ENCODE measurements around the gene MPZL1.
"Not testable (repeated sequence)": the region's sequence is repeated elsewhere in the genome, so short reads cannot be mapped to it uniquely, and the experiment has no call there.

The MPZL1 gene

DNA sequence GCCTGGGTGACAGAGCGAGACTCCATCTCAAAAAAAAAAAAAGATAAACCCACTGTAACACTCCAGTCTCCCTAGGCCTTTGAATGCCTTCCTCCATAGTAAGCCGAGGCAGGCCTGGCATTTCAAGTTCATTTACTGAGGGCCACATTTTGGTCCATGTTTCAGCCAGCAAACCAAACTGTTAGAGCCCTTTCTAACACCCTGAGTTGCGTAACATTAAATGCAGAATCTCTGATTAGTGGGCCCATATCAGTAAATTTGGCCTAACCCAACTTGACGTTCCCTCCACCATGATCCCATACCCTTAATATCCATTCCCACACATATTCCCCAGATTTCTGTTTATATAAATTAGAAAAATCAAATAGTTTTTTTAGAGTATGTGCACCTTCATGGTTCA lies 12.4 kb downstream of the MPZL1 start:
- no peak overlapping the region for H3K4me3 ChIP-seq (ENCODE audit: control insufficient read depth, low read depth, low read length)
- no peak for DNase-seq (ENCODE audit: low read depth)
- TF ChIP-seq, protein P1, sequence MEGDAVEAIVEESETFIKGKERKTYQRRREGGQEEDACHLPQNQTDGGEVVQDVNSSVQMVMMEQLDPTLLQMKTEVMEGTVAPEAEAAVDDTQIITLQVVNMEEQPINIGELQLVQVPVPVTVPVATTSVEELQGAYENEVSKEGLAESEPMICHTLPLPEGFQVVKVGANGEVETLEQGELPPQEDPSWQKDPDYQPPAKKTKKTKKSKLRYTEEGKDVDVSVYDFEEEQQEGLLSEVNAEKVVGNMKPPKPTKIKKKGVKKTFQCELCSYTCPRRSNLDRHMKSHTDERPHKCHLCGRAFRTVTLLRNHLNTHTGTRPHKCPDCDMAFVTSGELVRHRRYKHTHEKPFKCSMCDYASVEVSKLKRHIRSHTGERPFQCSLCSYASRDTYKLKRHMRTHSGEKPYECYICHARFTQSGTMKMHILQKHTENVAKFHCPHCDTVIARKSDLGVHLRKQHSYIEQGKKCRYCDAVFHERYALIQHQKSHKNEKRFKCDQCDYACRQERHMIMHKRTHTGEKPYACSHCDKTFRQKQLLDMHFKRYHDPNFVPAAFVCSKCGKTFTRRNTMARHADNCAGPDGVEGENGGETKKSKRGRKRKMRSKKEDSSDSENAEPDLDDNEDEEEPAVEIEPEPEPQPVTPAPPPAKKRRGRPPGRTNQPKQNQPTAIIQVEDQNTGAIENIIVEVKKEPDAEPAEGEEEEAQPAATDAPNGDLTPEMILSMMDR (conservative IDR thresholded peaks at IDR 0.05; ENCODE audit: control insufficient read depth, insufficient read depth, low read depth, low read length) = no peak

DNA sequence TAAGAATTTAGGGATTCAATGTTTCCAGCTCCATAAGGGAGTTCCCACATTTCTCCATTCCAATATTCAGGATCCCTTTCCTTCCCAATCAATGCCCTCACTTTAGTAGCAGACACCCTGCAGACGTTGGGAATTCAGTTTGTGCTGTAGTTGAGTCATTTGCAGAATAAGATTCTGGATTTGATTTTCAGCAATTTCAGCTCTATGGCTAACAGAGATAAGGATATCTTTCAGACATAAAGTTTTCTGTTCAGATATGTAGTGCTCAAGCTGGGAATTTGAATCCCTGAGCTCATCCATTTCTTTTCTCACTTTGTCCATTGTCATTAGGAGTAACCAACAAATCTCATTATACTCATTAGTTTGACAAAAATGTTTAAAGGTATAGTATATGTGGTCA lies 13.1 kb downstream of the MPZL1 start:
- TF ChIP-seq, protein P1 (conservative IDR thresholded peaks at IDR 0.05; ENCODE audit: control insufficient read depth, insufficient read depth, low read depth, low read length) = no peak
- DNase-seq (ENCODE audit: low read depth) = no peak
- no peak overlapping the region for H3K4me3 ChIP-seq (ENCODE audit: control insufficient read depth, low read depth, low read length)

DNA sequence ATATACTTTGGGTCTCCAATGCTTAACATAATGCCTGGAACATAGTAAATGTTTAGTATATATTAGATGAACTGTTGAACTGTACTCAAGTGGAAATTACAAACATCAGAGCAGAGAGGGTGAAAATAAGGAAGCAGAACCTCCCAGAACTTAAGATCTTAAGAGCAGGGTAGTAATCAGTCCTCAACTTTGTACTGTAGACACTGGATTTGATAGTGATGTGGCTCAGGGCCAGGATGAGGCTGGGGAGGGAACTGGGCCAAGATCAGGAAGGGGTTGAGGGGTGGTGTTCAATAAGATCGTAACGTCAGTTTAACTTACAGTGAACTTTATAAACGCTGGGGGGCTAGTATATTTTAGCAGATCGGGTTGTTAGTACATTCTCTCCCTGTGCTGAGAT lies 15.4 kb downstream of the MPZL1 start:
- no peak overlapping the region for H3K4me3 ChIP-seq (ENCODE audit: control insufficient read depth, low read depth, low read length)
- no peak for DNase-seq (ENCODE audit: low read depth)
- TF ChIP-seq, protein P1 (conservative IDR thresholded peaks at IDR 0.05; ENCODE audit: control insufficient read depth, insufficient read depth, low read depth, low read length) = no peak

DNA sequence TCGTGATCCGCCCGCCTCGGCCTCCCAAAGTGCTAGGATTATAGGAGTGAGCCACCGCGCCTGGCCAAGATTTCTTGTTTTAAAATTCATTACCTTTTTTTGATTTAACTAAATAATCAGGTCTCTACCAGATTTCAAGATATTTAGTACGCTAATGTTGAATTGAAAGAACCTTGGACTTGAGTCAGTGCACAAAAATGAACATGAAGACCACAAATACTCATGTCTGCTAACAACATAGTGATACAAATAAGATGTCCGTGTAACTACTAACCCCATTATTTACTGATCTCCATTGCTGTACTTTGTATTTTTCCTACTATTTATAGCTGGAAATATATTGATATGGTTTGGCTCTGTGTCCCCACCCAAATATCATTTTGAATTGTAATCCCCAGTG lies 16.4 kb downstream of the MPZL1 start:
- H3K4me3 ChIP-seq (ENCODE audit: control insufficient read depth, low read depth, low read length) = no peak overlapping the region
- no peak for DNase-seq (ENCODE audit: low read depth)
- TF ChIP-seq, protein P1 (conservative IDR thresholded peaks at IDR 0.05; ENCODE audit: control insufficient read depth, insufficient read depth, low read depth, low read length) = no peak

DNA sequence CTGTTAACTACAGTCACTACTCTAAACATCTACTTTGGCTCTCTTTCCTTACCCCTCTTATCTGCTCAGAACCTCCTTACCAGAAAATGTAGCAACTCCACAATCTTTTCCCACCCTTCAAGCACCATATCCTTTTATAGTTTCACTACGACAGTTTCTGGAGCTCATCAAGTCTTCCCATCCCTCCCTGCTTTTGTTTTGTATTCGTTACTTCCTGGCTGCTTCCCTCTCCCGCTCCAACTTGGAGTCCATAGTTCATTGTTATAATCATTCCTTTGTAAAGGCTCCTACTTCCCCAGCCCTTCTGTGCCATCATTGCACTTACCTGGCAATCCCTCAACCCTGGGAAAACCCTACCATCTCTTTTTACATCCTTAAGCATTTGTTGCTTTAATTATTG lies 18.0 kb downstream of the MPZL1 start:
- H3K4me3 ChIP-seq (ENCODE audit: control insufficient read depth, low read depth, low read length) = no peak overlapping the region
- no peak for DNase-seq (ENCODE audit: low read depth)
- TF ChIP-seq, protein P1 (conservative IDR thresholded peaks at IDR 0.05; ENCODE audit: control insufficient read depth, insufficient read depth, low read depth, low read length) = no peak

DNA sequence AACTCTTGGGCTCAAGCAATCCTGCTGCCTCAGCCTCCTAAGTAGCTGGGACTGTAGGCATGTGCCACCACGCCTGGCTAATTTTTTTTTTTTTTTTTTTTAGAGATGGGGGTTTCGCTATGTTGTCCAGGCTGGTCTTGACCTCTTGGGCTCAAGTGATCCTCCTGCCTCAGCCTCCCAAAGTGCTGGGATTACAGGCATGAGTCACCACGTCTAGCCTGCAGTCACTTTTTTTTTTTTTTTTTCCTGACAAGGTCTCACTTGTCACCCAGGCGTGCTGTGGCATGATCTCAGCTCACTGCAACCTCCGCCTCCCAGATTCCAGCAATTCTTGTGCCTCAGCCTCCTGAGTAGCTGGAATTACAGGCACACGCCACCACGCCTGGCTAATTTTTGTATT lies 19.3 kb downstream of the MPZL1 start:
- DNase-seq (ENCODE audit: low read depth); H3K4me3 ChIP-seq (ENCODE audit: control insufficient read depth, low read depth, low read length): not testable (repeated sequence)

DNA sequence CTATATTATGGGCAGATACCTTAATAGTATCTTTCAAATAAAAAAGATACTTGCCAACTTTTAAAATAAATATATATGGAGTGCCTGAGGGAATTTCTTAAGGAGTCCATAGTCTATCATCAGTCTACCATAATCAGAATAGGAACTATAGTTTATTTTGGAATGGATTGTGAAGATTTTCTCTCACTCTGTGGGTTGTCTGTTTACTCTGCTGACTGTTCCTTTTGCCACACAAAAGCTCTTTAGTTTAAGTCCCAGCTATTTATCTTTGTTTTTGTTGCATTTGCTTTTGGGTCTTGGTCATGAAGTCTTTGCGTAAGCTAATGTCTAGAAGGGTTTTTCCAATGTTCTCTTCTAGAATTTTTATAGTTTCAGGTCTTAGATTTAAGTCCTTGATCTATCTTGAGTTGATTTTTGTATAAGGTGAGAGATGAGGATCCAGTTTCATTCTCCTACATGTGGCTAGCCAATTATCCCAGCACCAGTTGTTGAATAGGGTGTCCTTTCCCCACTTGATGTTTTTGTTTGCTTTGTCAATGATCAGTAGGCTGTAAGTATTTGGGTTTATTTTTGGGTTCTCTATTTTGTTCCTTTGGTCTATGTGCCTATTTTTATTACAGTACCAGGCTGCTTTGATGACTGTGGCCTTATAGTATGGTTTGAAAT lies 20.7 kb downstream of the MPZL1 start:
- H3K4me3 ChIP-seq (ENCODE audit: control insufficient read depth, low read depth, low read length); DNase-seq (ENCODE audit: low read depth): not testable (repeated sequence)

DNA sequence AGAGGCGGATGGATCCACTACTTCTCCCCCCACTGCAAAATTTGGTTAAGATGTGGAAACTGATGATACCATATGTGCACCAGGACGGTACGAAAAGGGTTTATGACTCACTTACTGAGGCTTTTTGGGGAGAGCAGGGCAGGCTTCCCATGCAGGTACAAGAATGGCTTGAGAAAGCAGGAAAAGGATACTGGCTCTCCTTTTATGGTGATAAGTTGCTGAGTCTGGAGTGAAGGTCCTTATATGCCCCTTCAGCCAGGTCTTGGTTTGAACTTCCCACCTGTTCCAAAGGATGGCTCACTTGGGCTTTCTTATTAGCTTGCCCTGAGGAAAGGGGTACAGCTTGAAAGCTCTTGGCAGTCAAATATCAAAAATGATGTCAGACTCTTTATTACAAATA lies 23.1 kb downstream of the MPZL1 start:
- TF ChIP-seq, protein P1 (conservative IDR thresholded peaks at IDR 0.05; ENCODE audit: control insufficient read depth, insufficient read depth, low read depth, low read length) = no peak
- DNase-seq (ENCODE audit: low read depth) = no peak
- H3K4me3 ChIP-seq (ENCODE audit: control insufficient read depth, low read depth, low read length) = no peak overlapping the region

Data from fibroblast of mammary gland (primary cell).